Body of pancreas (tissue), 4 donors: ENCODE results near the gene PSD2.

Source experiments
- POLR2A ChIP-seq, 3 donors: fragments of 450-650 bp; IDR thresholded peaks; one replicate each; pipeline ENCODE4 v1.6.1; 2016; ENCODE audit warnings: antibody characterized with exemption in 3 of 3, mild to moderate bottlenecking in 2 of 3
- TF ChIP-seq, protein P1 (sequence below), 7 experiments: fragments of 450-650 bp in 4 of 7; fragments of 200-600 bp in 3 of 7; sonication (generic) in 3 of 7; IDR thresholded peaks; one replicate each; pipeline ENCODE4 v1.5.1; 2016 to 2019; ENCODE audit warnings: antibody characterized with exemption in 7 of 7

DNA sequence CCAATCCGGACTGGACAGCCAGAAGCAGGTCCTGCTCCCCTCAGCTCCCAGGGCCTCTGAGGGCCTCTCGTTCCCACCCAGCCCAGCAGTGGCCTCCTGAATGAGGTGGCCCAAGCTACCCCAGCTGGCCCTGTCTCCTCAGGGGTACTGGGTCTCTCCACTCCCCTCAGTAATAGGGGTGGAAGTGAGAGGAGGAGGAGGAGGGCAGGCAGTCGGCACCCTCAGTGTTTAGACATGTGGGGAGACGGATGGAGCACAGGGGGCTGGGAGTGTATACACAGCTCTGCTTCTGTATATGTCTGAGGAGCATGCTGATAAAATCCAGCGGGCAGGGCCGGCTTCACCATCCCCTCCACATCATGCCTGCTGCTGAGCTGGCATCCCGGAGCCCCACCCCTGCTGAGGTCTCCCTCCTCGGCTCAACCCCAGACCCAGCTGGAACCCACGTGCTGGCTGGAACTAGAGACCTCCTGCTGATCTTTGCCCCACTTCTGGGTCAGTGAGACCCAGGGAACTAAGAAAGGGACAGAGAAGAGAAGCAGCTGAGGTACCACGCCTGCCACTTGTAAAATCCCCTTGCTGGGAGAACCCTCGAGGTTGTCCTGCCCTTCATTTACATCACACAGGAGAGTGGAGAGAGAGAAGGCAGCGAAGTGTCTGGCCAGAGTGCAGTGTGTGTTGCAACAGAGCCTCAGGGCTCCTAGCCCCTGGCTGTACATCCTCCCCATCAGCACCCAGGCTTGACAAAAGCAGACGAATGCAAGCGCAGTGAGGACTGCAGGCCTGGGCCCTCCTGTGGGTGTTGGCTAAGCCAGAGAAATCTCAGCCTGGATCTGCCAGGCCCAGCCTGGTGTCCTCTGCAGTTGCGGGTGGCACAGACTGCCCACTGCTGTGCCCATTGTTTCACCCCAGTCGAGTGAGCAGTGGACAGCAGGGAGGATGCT lies 77.5 kb downstream of the PSD2 start:
- TF ChIP-seq, protein P1, sequence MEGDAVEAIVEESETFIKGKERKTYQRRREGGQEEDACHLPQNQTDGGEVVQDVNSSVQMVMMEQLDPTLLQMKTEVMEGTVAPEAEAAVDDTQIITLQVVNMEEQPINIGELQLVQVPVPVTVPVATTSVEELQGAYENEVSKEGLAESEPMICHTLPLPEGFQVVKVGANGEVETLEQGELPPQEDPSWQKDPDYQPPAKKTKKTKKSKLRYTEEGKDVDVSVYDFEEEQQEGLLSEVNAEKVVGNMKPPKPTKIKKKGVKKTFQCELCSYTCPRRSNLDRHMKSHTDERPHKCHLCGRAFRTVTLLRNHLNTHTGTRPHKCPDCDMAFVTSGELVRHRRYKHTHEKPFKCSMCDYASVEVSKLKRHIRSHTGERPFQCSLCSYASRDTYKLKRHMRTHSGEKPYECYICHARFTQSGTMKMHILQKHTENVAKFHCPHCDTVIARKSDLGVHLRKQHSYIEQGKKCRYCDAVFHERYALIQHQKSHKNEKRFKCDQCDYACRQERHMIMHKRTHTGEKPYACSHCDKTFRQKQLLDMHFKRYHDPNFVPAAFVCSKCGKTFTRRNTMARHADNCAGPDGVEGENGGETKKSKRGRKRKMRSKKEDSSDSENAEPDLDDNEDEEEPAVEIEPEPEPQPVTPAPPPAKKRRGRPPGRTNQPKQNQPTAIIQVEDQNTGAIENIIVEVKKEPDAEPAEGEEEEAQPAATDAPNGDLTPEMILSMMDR (IDR thresholded peaks at IDR 0.05) = no peak
- no peak for TF ChIP-seq POLR2A (IDR thresholded peaks at IDR 0.05)
